ENCODE data around the gene CACNA2D1.

- TF ChIP-seq, protein P1, sequence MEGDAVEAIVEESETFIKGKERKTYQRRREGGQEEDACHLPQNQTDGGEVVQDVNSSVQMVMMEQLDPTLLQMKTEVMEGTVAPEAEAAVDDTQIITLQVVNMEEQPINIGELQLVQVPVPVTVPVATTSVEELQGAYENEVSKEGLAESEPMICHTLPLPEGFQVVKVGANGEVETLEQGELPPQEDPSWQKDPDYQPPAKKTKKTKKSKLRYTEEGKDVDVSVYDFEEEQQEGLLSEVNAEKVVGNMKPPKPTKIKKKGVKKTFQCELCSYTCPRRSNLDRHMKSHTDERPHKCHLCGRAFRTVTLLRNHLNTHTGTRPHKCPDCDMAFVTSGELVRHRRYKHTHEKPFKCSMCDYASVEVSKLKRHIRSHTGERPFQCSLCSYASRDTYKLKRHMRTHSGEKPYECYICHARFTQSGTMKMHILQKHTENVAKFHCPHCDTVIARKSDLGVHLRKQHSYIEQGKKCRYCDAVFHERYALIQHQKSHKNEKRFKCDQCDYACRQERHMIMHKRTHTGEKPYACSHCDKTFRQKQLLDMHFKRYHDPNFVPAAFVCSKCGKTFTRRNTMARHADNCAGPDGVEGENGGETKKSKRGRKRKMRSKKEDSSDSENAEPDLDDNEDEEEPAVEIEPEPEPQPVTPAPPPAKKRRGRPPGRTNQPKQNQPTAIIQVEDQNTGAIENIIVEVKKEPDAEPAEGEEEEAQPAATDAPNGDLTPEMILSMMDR (IDR thresholded peaks at IDR 0.05; ENCODE audit: low read depth, low read length) = no peak
- TF ChIP-seq POLR2A (IDR thresholded peaks at IDR 0.05; ENCODE audit: extremely low read depth, insufficient read length) = no peak
- TF ChIP-seq MYC (IDR thresholded peaks at IDR 0.05; ENCODE audit: low read depth, low read length) = no peak
Observed at GRCh38 chr7:82291931-82292330, 151.6 kb downstream of the CACNA2D1 start.
